Right lobe of liver (tissue), 6 donors: ENCODE results near the gene ZMIZ2. TPM values are rescaled to one million over a fixed set of nuclear protein-coding genes. Genes with fewer than 3 reads are reported as not detected.
A peak's percentile ranks its signal among the peaks of the same experiment; 100 is the strongest.

Experiments used
- ATAC-seq, 4 donors: fragments of 200-7000 bp; cut with Tn5 transposase; one replicate each; pipeline ENCODE4 v1.9.1; 2020; ENCODE audit warnings: mild to moderate bottlenecking in 4 of 4, moderate library complexity in 4 of 4
- DNase-seq, 3 donors: peaks; one replicate each; pipeline ENCODE4 v3.0.0-alpha.2; 2020
- H3K27ac ChIP-seq, 3 donors: fragments of 200-600 bp; one replicate each; pipeline ENCODE4 v1.8.0; 2022
- H3K27me3 ChIP-seq, 2 donors: fragments of 200-600 bp; one replicate each; pipeline ENCODE4 v1.8.0; 2022
- H3K36me3 ChIP-seq, 4 donors: fragments of 200-600 bp; sonication (generic) in 1 of 4; one replicate each; pipeline versions ENCODE4 v1.5.1 to v1.8.0; 2017 to 2022; ENCODE audit warnings: control low read depth in 1 of 4
- H3K4me1 ChIP-seq, 4 donors: fragments of 200-600 bp; sonication (generic) in 1 of 4; one replicate each; pipeline versions ENCODE4 v1.5.1 to v1.8.0; 2017 to 2022; ENCODE audit warnings: control low read depth in 1 of 4
- H3K4me3 ChIP-seq, 3 donors: fragments of 200-600 bp; one replicate each; pipeline ENCODE4 v1.8.0; 2022
- H3K9me3 ChIP-seq, 4 donors: fragments of 200-600 bp; sonication (generic) in 1 of 4; one replicate each; pipeline versions ENCODE4 v1.5.1 to v1.8.0; 2017 to 2022; ENCODE audit warnings: control low read depth in 1 of 4
- CTCF ChIP-seq, 4 donors: fragments of 200-600 bp in 3 of 4; fragments of 450-650 bp in 1 of 4; IDR thresholded peaks; one replicate each; pipeline versions ENCODE4 v1.5.1 to v1.8.0; 2016 to 2022; ENCODE audit warnings: antibody characterized with exemption in 4 of 4, mild to moderate bottlenecking in 2 of 4
- POLR2A ChIP-seq: fragments of 450-650 bp; IDR thresholded peaks from one replicate; pipeline ENCODE4 v1.6.1; 2017; ENCODE audit warnings: antibody characterized with exemption, mild to moderate bottlenecking
- WGBS: methylation state at CpG from one replicate; pipeline ENCODE4 v1.1.6; 2018; ENCODE audit warnings: low coverage, low lambda C conversion rate; ENCODE audit not compliant: insufficient coverage; ENCODE audit errors: missing lambda C conversion rate; 5-methylcytosine and 5-hydroxymethylcytosine counted together
- intact Hi-C, 2 donors: fragments of 100-400 bp; cut with DNase I; formaldehyde crosslinking; loops; one replicate each; pipeline versions ENCODE4 v1.11.2 to v1.14.1; 2022
- total RNA-seq, 6 experiments: library from RNA; depleted of rRNA in 2 of 6; stranded (reverse); fragments of >200 nt in 2 of 6; fragmentation: NEBNext Ultra II Directional in 3 of 6; extraction: Animal tissue kit (Norgen Biotek cat#: 25700) in 3 of 6; gene quantifications; one replicate each; pipeline versions ENCODE4 v1.1.0 to v1.2.4, GENCODE V29; 2016 to 2023
- donor health status: DM: no; HTN: yes; CAD: no.
- donor health status: DM: no; HTN: no; CAD: no.
- donor health status: DM: no; HTN: no; CAD: no.
- donor health status: DM: no; HTN: yes; CAD: no.
- donor health status: DM: no; HTN: yes; CAD: no.

The ZMIZ2 gene
- total RNA-seq, 6 experiments from 2014 or later, result 8.6 to 36.3 (median 28.6) TPM

GRCh38 chr7:44750424-44750823 lies 1.8 kb downstream of the ZMIZ2 start:
- peak overlapping the region in 1 of 3 donors; percentile 37 for H3K27ac ChIP-seq

GRCh38 chr7:44750921-44751571 lies 2.4 kb downstream of the ZMIZ2 start:
- ATAC-seq (peak in 3 of 4 donors; percentile 17 to 46 (median 46)), DNase-seq (peak in 2 of 3 donors; percentile 74 to 82)
- Histone ChIP-seq H3K27me3 (no peaks in the 10 kb centered on the region), H3K36me3 (no peaks in the 10 kb centered on the region), H3K4me3 (no peak overlapping the region), H3K27ac (peak overlapping the region in 1 of 3 donors; percentile 37), H3K4me1 (peaks cover 0 to 26% (median 7%) of the 10 kb centered on the region in 4 donors), H3K9me3 (no peaks in the 10 kb centered on the region)
- intact Hi-C loops, result no loop called here
- TF ChIP-seq POLR2A, result no peak
- no peak for TF ChIP-seq CTCF (IDR thresholded peaks at IDR 0.05)
- 22% methylated on average over 3 of the region's 6 CpGs for WGBS

More at GRCh38 chr7:44750424-44750823, 1.8 kb downstream of the ZMIZ2 start:
- ATAC-seq, result no peak
- no peak for TF ChIP-seq POLR2A
- TF ChIP-seq CTCF (IDR thresholded peaks at IDR 0.05), result no peak
- peaks cover 0 to 26% (median 7%) of the 10 kb centered on the region in 4 donors for H3K4me1 ChIP-seq
- H3K9me3 ChIP-seq, result no peaks in the 10 kb centered on the region
- no peak for DNase-seq
- WGBS, result 66% methylated on average over 2 of the region's 3 CpGs
- intact Hi-C loops, result no loop called here
- no peak overlapping the region for H3K4me3 ChIP-seq
- no peaks in the 10 kb centered on the region for H3K36me3 ChIP-seq
- no peaks in the 10 kb centered on the region for H3K27me3 ChIP-seq

GRCh38 chr7:44752822-44753221 lies 4.2 kb downstream of the ZMIZ2 start:
- H3K27ac ChIP-seq, result no peak overlapping the region
- no peaks in the 10 kb centered on the region for H3K9me3 ChIP-seq
- no peak for TF ChIP-seq CTCF (IDR thresholded peaks at IDR 0.05)
- TF ChIP-seq POLR2A, result no peak
- ATAC-seq, result no peak
- no peaks in the 10 kb centered on the region for H3K27me3 ChIP-seq
- H3K4me3 ChIP-seq, result no peak overlapping the region
- H3K4me1 ChIP-seq, result peaks cover 0 to 26% (median 7%) of the 10 kb centered on the region in 4 donors
- 90% methylated on average over 2 of the region's 2 CpGs for WGBS
- intact Hi-C loops, result no loop called here
- H3K36me3 ChIP-seq, result peaks cover 0 to 6% (median under 1%) of the 10 kb centered on the region in 4 donors
- no peak for DNase-seq

- intact Hi-C loops, result no loop called here
- Histone ChIP-seq H3K36me3 (peaks cover 0 to 15% (median 2%) of the 10 kb centered on the region in 4 donors), H3K27me3 (no peaks in the 10 kb centered on the region), H3K4me1 (peaks cover 0 to 17% (median 7%) of the 10 kb centered on the region in 4 donors), H3K9me3 (no peaks in the 10 kb centered on the region), H3K4me3 (no peak overlapping the region), H3K27ac (no peak overlapping the region)
- ATAC-seq, result no peak
- no peak for DNase-seq
- 91% methylated on average over 4 of the region's 11 CpGs for WGBS
- TF ChIP-seq POLR2A (no peak), CTCF (IDR thresholded peaks at IDR 0.05) (no peak)
Measured at GRCh38 chr7:44754802-44755697, 6.4 kb downstream of the ZMIZ2 start.
